Neural progenitor cell (in vitro differentiated cells): Measurements from ENCODE around the gene UBE2O.

Source experiments
- CTCF ChIP-seq: fragments of 200-600 bp; sonication (generic); IDR thresholded peaks from 2 replicates; pipeline ENCODE4 v1.5.1; 2017; ENCODE audit warnings: antibody characterized with exemption, mild to moderate bottlenecking
- EZH2 ChIP-seq: fragments of 200-600 bp; sonication (generic); IDR thresholded peaks from 2 replicates; pipeline ENCODE4 v1.6.1; 2017; ENCODE audit warnings: antibody characterized with exemption, mild to moderate bottlenecking, moderate library complexity

- TF ChIP-seq CTCF = no peak
- no peak for TF ChIP-seq EZH2
Observed at GRCh38 chr17:76422406-76422805, 30.5 kb downstream of the UBE2O start.
